Immature natural killer cell (primary cell): Measurements from ENCODE around the gene RPS6KA2. TPM values are rescaled to one million over a fixed set of nuclear protein-coding genes. Genes with fewer than 3 reads are reported as not detected.
"Not testable (repeated sequence)": the region's sequence is repeated elsewhere in the genome, so short reads cannot be mapped to it uniquely, and the experiment has no call there.

ENCODE experiments used
- DNase-seq, 3 donors: peaks; one replicate each; pipeline ENCODE4 v3.0.0; 2022; ENCODE audit warnings: mixed read lengths in 1 of 3
- H3K27ac Mint-ChIP-seq, 6 donors: one replicate each; pipeline ENCODE4 v1.8.0; 2020; ENCODE audit warnings: mixed read lengths in 6 of 6, mild to moderate bottlenecking in 5 of 6, inconsistent platforms in 4 of 6, moderate library complexity in 3 of 6
- H3K27me3 Mint-ChIP-seq, 3 donors: one replicate each; pipeline ENCODE4 v1.8.0; 2020 to 2021; ENCODE audit warnings: low read depth in 3 of 3, mild to moderate bottlenecking in 3 of 3, mixed read lengths in 3 of 3, moderate library complexity in 3 of 3, inconsistent platforms in 1 of 3
- H3K36me3 Mint-ChIP-seq, 3 donors: one replicate each; pipeline ENCODE4 v1.8.0; 2020; ENCODE audit warnings: mixed read lengths in 3 of 3, inconsistent platforms in 2 of 3, mild to moderate bottlenecking in 2 of 3
- H3K4me1 Mint-ChIP-seq, 2 donors: one replicate each; pipeline ENCODE4 v1.8.0; 2020; ENCODE audit warnings: inconsistent platforms in 2 of 2, mild to moderate bottlenecking in 2 of 2, mixed read lengths in 2 of 2, moderate library complexity in 1 of 2
- H3K4me3 Mint-ChIP-seq, 5 donors: one replicate each; pipeline ENCODE4 v1.8.0; 2020; ENCODE audit warnings: mild to moderate bottlenecking in 5 of 5, mixed read lengths in 5 of 5, inconsistent platforms in 3 of 5, moderate library complexity in 3 of 5
- H3K9me3 Mint-ChIP-seq, 6 donors: one replicate each; pipeline ENCODE4 v1.8.0; 2020; ENCODE audit warnings: mild to moderate bottlenecking in 6 of 6, mixed read lengths in 6 of 6, inconsistent platforms in 4 of 6, moderate library complexity in 3 of 6
- polyA plus RNA-seq, 3 donors: library from polyadenylated mRNA; unstranded; fragments of 300-500 nt; fragmentation: Illumina TruSeq; gene quantifications; one replicate each; pipeline ENCODE4 v1.2.3, GENCODE V29; 2021

The RPS6KA2 gene
- polyA plus RNA-seq, 3 donors from 2014 or later = 2.5 to 5.3 (median 3.4) TPM

GRCh38 chr6:166541366-166541765 lies 85.7 kb downstream of the RPS6KA2 start:
- H3K27ac Mint-ChIP-seq = peak overlapping the region; percentile 83 to 94 (median 88)
- H3K9me3 Mint-ChIP-seq = no peaks in the 10 kb centered on the region
- H3K4me1 Mint-ChIP-seq = peaks cover 41% of the 10 kb centered on the region in 2 donors
- no peak for DNase-seq
- peaks cover 0 to 3% (median 0%) of the 10 kb centered on the region in 3 donors for H3K36me3 Mint-ChIP-seq
- peak overlapping the region; percentile 73 to 81 (median 77) for H3K4me3 Mint-ChIP-seq
- peaks cover 0 to 9% (median 3%) of the 10 kb centered on the region in 3 donors for H3K27me3 Mint-ChIP-seq

DNA sequence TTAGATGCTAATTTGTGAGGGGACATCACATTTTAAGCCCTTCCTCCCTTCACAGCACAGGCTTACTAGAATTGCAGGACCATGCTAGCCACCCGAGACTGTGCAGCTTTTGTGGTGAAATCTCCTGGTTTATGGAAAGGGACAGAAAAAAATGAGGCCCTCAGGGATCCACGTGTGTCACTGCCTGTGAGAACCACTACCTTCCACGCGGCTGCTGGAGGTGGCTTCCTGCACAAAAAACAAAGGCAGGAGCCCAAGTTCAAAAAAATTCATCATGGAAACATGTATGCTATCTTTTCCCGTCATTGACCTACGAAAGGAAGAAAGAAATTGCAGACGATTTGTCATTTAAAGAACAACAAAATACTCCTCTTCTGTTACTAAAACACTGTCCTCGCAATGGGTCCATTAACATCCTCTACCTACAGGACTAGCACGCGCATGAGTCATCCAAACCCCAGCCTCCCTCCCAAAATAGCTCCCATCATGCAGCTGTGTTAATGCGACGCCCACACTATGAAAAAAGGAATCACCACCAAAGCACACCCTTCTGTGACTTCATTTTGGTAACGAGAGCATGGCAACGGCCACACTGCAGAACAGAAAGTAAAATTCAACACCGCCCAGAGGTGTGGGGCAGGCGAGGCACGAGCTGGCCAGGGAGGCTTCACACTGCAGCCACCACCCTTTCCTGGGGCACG lies 86.3 kb downstream of the RPS6KA2 start:
- DNase-seq = peak; percentile 70 to 77 (median 74)
- Mint-ChIP-seq H3K9me3 (no peaks in the 10 kb centered on the region), H3K27me3 (peaks cover 0 to 6% (median 3%) of the 10 kb centered on the region in 3 donors), H3K27ac (peak overlapping the region; percentile 83 to 94 (median 88)), H3K36me3 (peaks cover 0 to 3% (median 0%) of the 10 kb centered on the region in 3 donors), H3K4me3 (peak overlapping the region; percentile 73 to 81 (median 77)), H3K4me1 (peaks cover 41% of the 10 kb centered on the region in 2 donors)

- Mint-ChIP-seq H3K27me3 (peaks cover 0 to 3% (median 2%) of the 10 kb centered on the region in 3 donors), H3K4me3 (peak overlapping the region in 4 of 5 donors; percentile 5 to 69 (median 44)), H3K36me3 (peaks cover 0 to 4% (median 3%) of the 10 kb centered on the region in 3 donors), H3K9me3 (no peaks in the 10 kb centered on the region), H3K4me1 (peaks cover 41% of the 10 kb centered on the region in 2 donors), H3K27ac (peak overlapping the region in 3 of 6 donors; percentile 12 to 68 (median 62))
- DNase-seq = no peak
Observed at GRCh38 chr6:166539543-166539942, 87.5 kb downstream of the RPS6KA2 start.

DNA sequence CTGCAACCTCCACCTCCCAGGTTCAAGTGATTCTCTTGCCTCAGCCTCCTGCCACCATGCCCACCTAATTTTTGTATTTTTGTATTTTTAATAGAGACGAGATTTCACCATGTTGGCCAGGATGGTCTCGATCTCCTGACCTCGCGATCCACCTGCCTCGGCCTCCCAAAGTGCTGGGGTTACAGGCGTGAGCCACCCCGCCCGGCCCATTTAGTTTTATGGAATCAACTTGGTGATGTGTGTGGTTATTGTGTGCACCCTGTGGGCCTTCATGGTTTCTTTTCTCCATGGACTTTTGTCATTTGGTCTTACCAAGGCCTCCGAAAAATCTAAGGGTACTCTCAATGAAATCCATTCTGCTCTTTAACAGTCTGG lies 88.1 kb downstream of the RPS6KA2 start:
- not testable (repeated sequence) for H3K36me3 Mint-ChIP-seq, H3K27me3 Mint-ChIP-seq, DNase-seq, H3K9me3 Mint-ChIP-seq
- H3K4me1 Mint-ChIP-seq = peaks cover 41% of the 10 kb centered on the region in 2 donors
- H3K4me3 Mint-ChIP-seq = peak overlapping the region in 3 of 5 donors; percentile 41 to 69 (median 54)
- peak overlapping the region in 1 of 6 donors; percentile 62 for H3K27ac Mint-ChIP-seq

DNA sequence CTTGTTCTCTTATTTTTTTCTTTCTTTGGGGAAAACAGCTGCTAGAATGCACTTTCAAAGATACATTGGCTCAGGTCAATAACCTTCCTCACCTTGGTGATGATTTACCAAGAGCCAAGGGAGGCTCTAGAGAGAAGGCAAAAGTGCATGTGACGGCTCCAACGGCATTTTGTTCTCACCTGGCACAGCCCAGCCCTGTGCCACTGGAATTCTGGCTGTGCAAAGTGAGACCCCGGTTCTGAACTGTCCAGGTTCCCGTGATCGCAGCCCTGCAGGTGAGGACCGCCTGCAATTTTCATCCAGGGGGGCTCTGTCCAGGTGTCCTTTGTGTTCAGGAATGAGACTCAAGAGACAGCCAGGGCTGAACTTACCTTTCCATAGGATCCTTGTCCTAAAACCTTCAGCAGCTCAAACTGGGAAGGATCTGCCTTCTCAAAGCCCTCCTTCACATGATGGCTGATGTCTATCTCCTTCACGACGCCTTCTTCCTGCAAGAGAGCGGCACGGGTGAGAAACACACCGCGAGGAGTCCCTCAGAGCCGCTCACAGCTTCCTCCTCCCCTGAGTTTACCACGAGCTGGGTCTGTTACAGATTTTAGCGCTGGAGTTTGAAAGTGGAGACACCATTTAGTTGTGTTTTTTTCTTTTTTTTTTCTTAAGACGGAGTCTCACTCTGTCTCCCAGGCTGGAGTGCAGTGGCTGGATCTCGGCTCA lies 88.6 kb downstream of the RPS6KA2 start:
- H3K27ac Mint-ChIP-seq = peak overlapping the region in 1 of 6 donors; percentile 61
- peaks cover 41% of the 10 kb centered on the region in 2 donors for H3K4me1 Mint-ChIP-seq
- no peak for DNase-seq
- no peaks in the 10 kb centered on the region for H3K9me3 Mint-ChIP-seq
- H3K27me3 Mint-ChIP-seq = peaks cover under 1 to 3% (median 2%) of the 10 kb centered on the region in 3 donors
- peak overlapping the region; percentile 5 to 54 (median 24) for H3K4me3 Mint-ChIP-seq
- H3K36me3 Mint-ChIP-seq = peaks cover 0 to 4% (median 3%) of the 10 kb centered on the region in 3 donors

GRCh38 chr6:166534658-166535406 lies 92.2 kb downstream of the RPS6KA2 start:
- DNase-seq = no peak
- Mint-ChIP-seq H3K27me3 (peaks cover 0 to 3% (median 0%) of the 10 kb centered on the region in 3 donors), H3K36me3 (peaks cover 0 to 4% (median 1%) of the 10 kb centered on the region in 3 donors), H3K27ac (no peak overlapping the region), H3K9me3 (no peaks in the 10 kb centered on the region), H3K4me1 (peaks cover 16 to 17% of the 10 kb centered on the region in 2 donors), H3K4me3 (no peak overlapping the region)

- H3K27ac Mint-ChIP-seq = no peak overlapping the region
- no peak for DNase-seq
- peaks cover 2% of the 10 kb centered on the region in 2 donors for H3K4me1 Mint-ChIP-seq
- no peak overlapping the region for H3K4me3 Mint-ChIP-seq
- peaks cover 0 to 3% (median 0%) of the 10 kb centered on the region in 3 donors for H3K27me3 Mint-ChIP-seq
- peaks cover 0 to 4% (median 4%) of the 10 kb centered on the region in 3 donors for H3K36me3 Mint-ChIP-seq
- H3K9me3 Mint-ChIP-seq = no peaks in the 10 kb centered on the region
Observed at GRCh38 chr6:166533205-166533824, 93.7 kb downstream of the RPS6KA2 start.

DNA sequence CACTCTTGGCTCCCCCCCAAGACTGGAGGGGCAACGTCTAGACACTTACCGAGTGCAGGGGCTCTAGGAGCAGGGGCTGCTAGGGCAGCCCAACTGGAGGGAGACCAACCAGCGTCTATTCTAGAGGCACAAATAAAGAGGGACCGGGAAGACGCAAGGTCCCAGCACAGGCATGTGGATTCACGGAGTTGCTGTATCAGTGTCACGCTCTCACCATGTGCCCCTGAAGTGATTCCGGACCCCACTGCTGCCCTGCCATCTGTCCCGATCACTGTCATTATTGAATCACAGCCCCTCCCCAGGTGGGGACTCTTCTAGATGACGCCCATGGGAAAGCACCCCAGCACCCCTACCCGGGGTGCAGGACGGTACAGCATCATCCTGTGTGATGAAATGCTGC lies 94.7 kb downstream of the RPS6KA2 start:
- H3K4me1 Mint-ChIP-seq = no peaks in the 10 kb centered on the region
- H3K27ac Mint-ChIP-seq = no peak overlapping the region
- H3K27me3 Mint-ChIP-seq = peaks cover 0 to 9% (median 0%) of the 10 kb centered on the region in 3 donors
- H3K4me3 Mint-ChIP-seq = no peak overlapping the region
- peaks cover 0 to 7% (median 4%) of the 10 kb centered on the region in 3 donors for H3K36me3 Mint-ChIP-seq
- no peaks in the 10 kb centered on the region for H3K9me3 Mint-ChIP-seq
- DNase-seq = no peak

DNA sequence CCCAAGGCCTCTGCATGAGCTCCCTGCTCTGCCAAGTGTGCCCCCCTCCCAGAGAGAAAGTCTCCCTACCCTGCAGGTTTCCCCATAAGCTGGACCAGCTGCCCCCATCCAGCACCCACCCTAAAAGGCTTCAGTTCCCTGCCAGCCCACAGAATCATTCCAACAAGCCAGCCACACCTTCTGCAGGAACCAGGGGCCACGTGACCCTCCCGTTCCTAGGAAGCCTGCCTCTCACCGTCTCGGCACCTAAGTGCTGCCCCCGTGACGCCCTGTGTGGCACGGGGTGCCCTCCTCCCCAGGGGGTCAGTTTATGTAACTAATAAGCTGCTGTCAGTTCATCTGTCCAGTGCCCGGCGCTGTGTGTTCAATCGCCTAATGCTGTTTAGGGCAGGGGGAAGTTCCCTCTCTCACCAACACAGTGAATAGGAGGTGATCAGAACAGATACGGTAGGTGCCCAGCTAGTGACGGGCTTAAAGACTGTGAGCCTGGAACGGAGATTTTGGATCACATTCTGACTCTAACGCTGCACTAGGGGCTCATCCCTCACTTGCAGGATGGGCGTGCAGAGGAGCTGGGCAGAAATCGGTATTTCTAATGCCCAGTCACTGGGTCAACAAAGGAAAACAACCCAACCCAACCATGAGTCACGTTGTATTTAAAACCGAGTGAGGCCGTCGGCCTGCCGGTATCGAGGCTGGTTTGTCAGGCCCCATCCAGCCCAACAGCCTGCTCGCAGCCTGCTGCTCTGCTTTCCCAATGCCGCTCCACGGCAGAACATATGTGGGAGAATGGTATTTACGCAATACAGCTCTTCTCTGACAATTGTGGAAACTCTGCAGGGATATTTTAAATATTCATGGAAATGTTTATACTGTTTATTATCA lies 96.6 kb downstream of the RPS6KA2 start:
- Mint-ChIP-seq H3K27ac (no peak overlapping the region), H3K4me1 (no peaks in the 10 kb centered on the region), H3K9me3 (no peaks in the 10 kb centered on the region), H3K36me3 (peaks cover 0 to 7% (median 4%) of the 10 kb centered on the region in 3 donors), H3K27me3 (peaks cover 0 to 9% (median 2%) of the 10 kb centered on the region in 3 donors), H3K4me3 (no peak overlapping the region)
- DNase-seq = no peak

GRCh38 chr6:166529586-166529985 lies 97.5 kb downstream of the RPS6KA2 start:
- no peak overlapping the region for H3K4me3 Mint-ChIP-seq
- H3K4me1 Mint-ChIP-seq = no peaks in the 10 kb centered on the region
- no peak for DNase-seq
- no peaks in the 10 kb centered on the region for H3K9me3 Mint-ChIP-seq
- peaks cover 0 to 4% (median 3%) of the 10 kb centered on the region in 3 donors for H3K36me3 Mint-ChIP-seq
- no peak overlapping the region for H3K27ac Mint-ChIP-seq
- H3K27me3 Mint-ChIP-seq = peaks cover 0 to 14% (median 2%) of the 10 kb centered on the region in 3 donors

- H3K9me3 Mint-ChIP-seq, H3K27ac Mint-ChIP-seq: not testable (repeated sequence)
Observed at GRCh38 chr6:166529058-166529457, 98.0 kb downstream of the RPS6KA2 start.

GRCh38 chr6:166527849-166528248 lies 99.2 kb downstream of the RPS6KA2 start:
- Mint-ChIP-seq H3K27ac (no peak overlapping the region), H3K4me1 (no peaks in the 10 kb centered on the region), H3K36me3 (peaks cover 0 to 4% (median 3%) of the 10 kb centered on the region in 3 donors), H3K9me3 (no peaks in the 10 kb centered on the region), H3K27me3 (peaks cover 0 to 13% (median 2%) of the 10 kb centered on the region in 3 donors), H3K4me3 (no peak overlapping the region)
- DNase-seq = no peak

More at GRCh38 chr6:166529058-166529457, 98.0 kb downstream of the RPS6KA2 start:
- H3K36me3 Mint-ChIP-seq, H3K4me3 Mint-ChIP-seq, H3K4me1 Mint-ChIP-seq, DNase-seq: not testable (repeated sequence)
- H3K27me3 Mint-ChIP-seq = peaks cover 0 to 16% (median 2%) of the 10 kb centered on the region in 3 donors
